Motor neuron (in vitro differentiated cells): ENCODE data around the gene APLP1. TPM values are rescaled to one million over a fixed set of nuclear protein-coding genes. Genes with fewer than 3 reads are reported as not detected.
"Not testable (repeated sequence)": the region's sequence is repeated elsewhere in the genome, so short reads cannot be mapped to it uniquely, and the experiment has no call there.

Experiments
- ATAC-seq, 8 experiments: fragments of 200-7000 bp; cut with Tn5 transposase; replicated peaks in 6 of 8; 2 replicates each; pipeline ENCODE4 v1.8.0; 2021; ENCODE audit warnings: mild to moderate bottlenecking in 8 of 8, moderate library complexity in 8 of 8
- H3K27ac ChIP-seq, 2 donors: fragments of 250-450 bp; sonication (Bioruptor Pico); 2 replicates each; pipeline ENCODE4 v1.9.0; 2021; ENCODE audit warnings: antibody characterized with exemption in 2 of 2, mild to moderate bottlenecking in 2 of 2, moderate library complexity in 1 of 2
- H3K4me1 ChIP-seq, 2 donors: fragments of 250-450 bp; sonication (Bioruptor Pico); replicated peaks in 1 of 2; 2 replicates each; pipeline ENCODE4 v1.6.1; 2021; ENCODE audit warnings: antibody characterized with exemption in 2 of 2, mild to moderate bottlenecking in 2 of 2, moderate library complexity in 1 of 2
- H3K4me3 ChIP-seq, 5 donors: fragments of 250-450 bp; sonication (Bioruptor Pico); 2 replicates each; pipeline ENCODE4 v1.9.0; 2021; ENCODE audit warnings: antibody characterized with exemption in 5 of 5, mild to moderate bottlenecking in 5 of 5, moderate library complexity in 4 of 5
- WGBS, 10 experiments: fragments of 450-650 bp; shearing (Covaris generic); methylation state at CpG; one replicate each; pipeline ENCODE4 v1.0.0; 2022; 5-methylcytosine and 5-hydroxymethylcytosine counted together
- in situ Hi-C, 9 experiments: fragments of 400-800 bp; cut with MboI; loops; one replicate each; pipeline ENCODE4 v1.15.0; 2021; ENCODE audit warnings: low sequenced_read_pairs in 9 of 9, low pct_unique_long_range_greater_than_20kb in 2 of 9; ENCODE audit not compliant: unreplicated experiment in 9 of 9
- total RNA-seq, 8 experiments: library from RNA; unstranded; fragments of 300-600 nt; gene quantifications; 2 replicates each; pipeline versions ENCODE4 v1.2.3 to v1.2.4, GENCODE V29; 2022

The APLP1 gene
- total RNA-seq, 8 experiments from 2014 or later = 4.6 to 397 (median 337) TPM

- Histone ChIP-seq H3K4me1 (peaks cover 0 to 8% of the 10 kb centered on the region in 2 donors), H3K27ac (no peak overlapping the region), H3K4me3 (no peak overlapping the region)
- WGBS, 10 experiments = 17 to 94% (median 79%) methylated on average over 1 to 6 of the region's 6 CpGs; no CpG with 5 or more reads in 1 of the 10 experiments
- ATAC-seq = no peak
- in situ Hi-C loops = no loop called here
These were observed 36.9 kb downstream of the APLP1 start for GRCh38 chr19:35905178-35905727.

GRCh38 chr19:35907377-35907745 lies 39.0 kb downstream of the APLP1 start:
- H3K4me1 ChIP-seq = peaks cover 0 to 4% of the 10 kb centered on the region in 2 donors
- ATAC-seq = peak in 2 of 8 experiments; percentile 3 to 8
- no CpG with 5 or more reads among the region's 12 CpGs for WGBS, 10 experiments
- in situ Hi-C loops = no loop called here
- H3K4me3 ChIP-seq = no peak overlapping the region
- no peak overlapping the region for H3K27ac ChIP-seq

GRCh38 chr19:35908010-35908441 lies 39.7 kb downstream of the APLP1 start, which contains the start of gene TYROBP:
TSS of gene TYROBP (minus strand) at chr19:35908295. CDS start at chr19:35908228, 67 bp downstream.
- in situ Hi-C loops = no loop called here
- 39 to 87% (median 80%) methylated on average over 1 to 6 of the region's 9 CpGs; no CpG with 5 or more reads in 6 of the 10 experiments for WGBS, 10 experiments
- H3K4me1 ChIP-seq = peaks cover 0 to 4% of the 10 kb centered on the region in 2 donors
- no peak within 1 kb of the TSS for H3K4me3 ChIP-seq
- no peak for ATAC-seq
- no peak within 1 kb of the TSS for H3K27ac ChIP-seq

- in situ Hi-C loops = no loop called here
- no peak for ATAC-seq
- WGBS, 10 experiments = 37 to 100% (median 84%) methylated on average over 1 to 8 of the region's 10 CpGs; no CpG with 5 or more reads in 1 of the 10 experiments
- no peak overlapping the region for H3K4me3 ChIP-seq
- peaks cover 0 to 4% of the 10 kb centered on the region in 2 donors for H3K4me1 ChIP-seq
- no peak overlapping the region for H3K27ac ChIP-seq
These were observed 40.8 kb downstream of the APLP1 start for GRCh38 chr19:35908973-35909683.

- in situ Hi-C loops = no loop called here
- Histone ChIP-seq H3K27ac (no peak overlapping the region), H3K4me1 (peaks cover 0 to 4% of the 10 kb centered on the region in 2 donors), H3K4me3 (no peak overlapping the region)
- 20 to 80% (median 60%) methylated on average over 1 to 3 of the region's 6 CpGs; no CpG with 5 or more reads in 6 of the 10 experiments for WGBS, 10 experiments
- ATAC-seq = no peak
These were observed 41.3 kb downstream of the APLP1 start for GRCh38 chr19:35909684-35910035.

- ATAC-seq, in situ Hi-C loops: not testable (repeated sequence)
- 77 to 97% (median 90%) methylated on average over 3 to 12 of the region's 14 CpGs; no CpG with 5 or more reads in 2 of the 10 experiments for WGBS, 10 experiments
These were observed 42.0 kb downstream of the APLP1 start for GRCh38 chr19:35910355-35910754.

GRCh38 chr19:35911173-35911572 lies 42.8 kb downstream of the APLP1 start:
- WGBS, 10 experiments = 0 to 43% (median 17%) methylated on average over 1 to 2 of the region's 3 CpGs; no CpG with 5 or more reads in 5 of the 10 experiments
- Histone ChIP-seq H3K27ac (no peak overlapping the region), H3K4me3 (no peak overlapping the region), H3K4me1 (peaks cover 0 to 4% of the 10 kb centered on the region in 2 donors)
- peak in 1 of 8 experiments; percentile 15 for ATAC-seq
- in situ Hi-C loops = no loop called here

More at GRCh38 chr19:35910355-35910754, 42.0 kb downstream of the APLP1 start:
- H3K4me1 ChIP-seq, H3K27ac ChIP-seq, H3K4me3 ChIP-seq: not testable (repeated sequence)

GRCh38 chr19:35911790-35912189 lies 43.4 kb downstream of the APLP1 start:
- Histone ChIP-seq H3K4me3 (no peak overlapping the region), H3K27ac (no peak overlapping the region), H3K4me1 (peaks cover 0 to 4% of the 10 kb centered on the region in 2 donors)
- peak in 1 of 8 experiments; percentile 15 for ATAC-seq
- in situ Hi-C loops = no loop called here
- 38 to 100% (median 79%) methylated on average over 1 to 3 of the region's 5 CpGs; no CpG with 5 or more reads in 5 of the 10 experiments for WGBS, 10 experiments

GRCh38 chr19:35913589-35913988 lies 45.2 kb downstream of the APLP1 start:
- in situ Hi-C loops = no loop called here
- Histone ChIP-seq H3K27ac (no peak overlapping the region), H3K4me3 (no peak overlapping the region), H3K4me1 (no peaks in the 10 kb centered on the region)
- WGBS, 10 experiments = 20 to 84% (median 71%) methylated on average over 1 to 7 of the region's 7 CpGs
- ATAC-seq = no peak

GRCh38 chr19:35915443-35915842 lies 47.1 kb downstream of the APLP1 start:
- H3K27ac ChIP-seq = no peak overlapping the region
- 11 to 73% (median 50%) methylated on average over 2 to 3 of the region's 3 CpGs; no CpG with 5 or more reads in 2 of the 10 experiments for WGBS, 10 experiments
- in situ Hi-C loops = no loop called here
- no peak overlapping the region for H3K4me3 ChIP-seq
- no peaks in the 10 kb centered on the region for H3K4me1 ChIP-seq
- ATAC-seq = no peak

GRCh38 chr19:35919306-35919705 lies 50.9 kb downstream of the APLP1 start:
- in situ Hi-C loops = no loop called here
- no peaks in the 10 kb centered on the region for H3K4me1 ChIP-seq
- ATAC-seq = no peak
- no peak overlapping the region for H3K27ac ChIP-seq
- H3K4me3 ChIP-seq = no peak overlapping the region
- WGBS, 10 experiments = 60 to 91% (median 81%) methylated on average over 1 to 8 of the region's 11 CpGs; no CpG with 5 or more reads in 4 of the 10 experiments

GRCh38 chr19:35921012-35921411 lies 52.6 kb downstream of the APLP1 start:
- Histone ChIP-seq H3K4me1 (no peaks in the 10 kb centered on the region), H3K4me3 (no peak overlapping the region), H3K27ac (no peak overlapping the region)
- ATAC-seq = no peak
- in situ Hi-C loops = no loop called here
- WGBS, 10 experiments = 32 to 90% (median 62%) methylated on average over 1 to 5 of the region's 6 CpGs; no CpG with 5 or more reads in 4 of the 10 experiments

- in situ Hi-C loops = no loop called here
- Histone ChIP-seq H3K4me3 (no peak overlapping the region), H3K4me1 (no peaks in the 10 kb centered on the region), H3K27ac (no peak overlapping the region)
- ATAC-seq = no peak
- 0 to 80% (median 80%) methylated on average over 1 to 2 of the region's 3 CpGs; no CpG with 5 or more reads in 4 of the 10 experiments for WGBS, 10 experiments
These were observed 57.1 kb downstream of the APLP1 start for GRCh38 chr19:35925501-35925900.
